ENCODE measurements around the gene GAS5. TPM values are rescaled to one million over a fixed set of nuclear protein-coding genes. Genes with fewer than 3 reads are reported as not detected.

Gene GAS5
- total and polyA plus RNA-seq, 9 of the 15 experiments (the other 6 are each of a cell fraction or from before 2014, with no cell fraction given), result 565 to 1,860 (median 1,006) TPM

DNA sequence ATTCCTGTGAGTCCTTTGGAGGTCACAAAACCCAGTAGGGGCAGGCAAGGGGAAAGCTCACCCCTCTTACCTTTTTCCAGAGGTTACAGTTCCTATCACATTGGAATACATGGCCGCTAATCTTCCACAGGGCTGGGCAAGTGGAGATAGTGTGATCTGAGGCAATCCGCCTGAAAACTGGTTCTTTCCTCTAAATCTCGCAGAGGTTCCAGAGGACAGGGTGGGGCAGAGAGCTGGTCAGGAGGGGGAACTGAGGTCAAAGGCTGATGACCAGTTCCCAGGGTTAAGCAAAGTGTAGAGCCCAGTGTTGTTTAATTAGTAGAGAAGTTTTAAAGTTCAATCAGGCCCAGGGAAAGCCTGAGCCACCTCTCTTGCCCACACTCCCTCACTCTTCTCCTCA is 49.4 kb upstream of the GAS5 start, which contains the start of gene SERPINC1 (continued):
- TF ChIP-seq, protein P1, sequence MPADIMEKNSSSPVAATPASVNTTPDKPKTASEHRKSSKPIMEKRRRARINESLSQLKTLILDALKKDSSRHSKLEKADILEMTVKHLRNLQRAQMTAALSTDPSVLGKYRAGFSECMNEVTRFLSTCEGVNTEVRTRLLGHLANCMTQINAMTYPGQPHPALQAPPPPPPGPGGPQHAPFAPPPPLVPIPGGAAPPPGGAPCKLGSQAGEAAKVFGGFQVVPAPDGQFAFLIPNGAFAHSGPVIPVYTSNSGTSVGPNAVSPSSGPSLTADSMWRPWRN (IDR thresholded peaks at IDR 0.05; ENCODE audit: low read depth), result no peak
- no peak for TF ChIP-seq CBX8 (IDR thresholded peaks at IDR 0.05; ENCODE audit: borderline replicate concordance, extremely low read depth, low read depth, low read length, poor library complexity, severe bottlenecking)
- TF ChIP-seq SAP30 (IDR thresholded peaks at IDR 0.05; ENCODE audit: borderline replicate concordance, insufficient read depth, low read depth, low read length, poor library complexity, severe bottlenecking), result no peak
- no peak for TF ChIP-seq GTF2F1 (IDR thresholded peaks at IDR 0.05; ENCODE audit: low read depth, low read length)
- TF ChIP-seq CBFA2T3 (IDR thresholded peaks at IDR 0.05), result peak; percentile 34
- TF ChIP-seq, protein P2, sequence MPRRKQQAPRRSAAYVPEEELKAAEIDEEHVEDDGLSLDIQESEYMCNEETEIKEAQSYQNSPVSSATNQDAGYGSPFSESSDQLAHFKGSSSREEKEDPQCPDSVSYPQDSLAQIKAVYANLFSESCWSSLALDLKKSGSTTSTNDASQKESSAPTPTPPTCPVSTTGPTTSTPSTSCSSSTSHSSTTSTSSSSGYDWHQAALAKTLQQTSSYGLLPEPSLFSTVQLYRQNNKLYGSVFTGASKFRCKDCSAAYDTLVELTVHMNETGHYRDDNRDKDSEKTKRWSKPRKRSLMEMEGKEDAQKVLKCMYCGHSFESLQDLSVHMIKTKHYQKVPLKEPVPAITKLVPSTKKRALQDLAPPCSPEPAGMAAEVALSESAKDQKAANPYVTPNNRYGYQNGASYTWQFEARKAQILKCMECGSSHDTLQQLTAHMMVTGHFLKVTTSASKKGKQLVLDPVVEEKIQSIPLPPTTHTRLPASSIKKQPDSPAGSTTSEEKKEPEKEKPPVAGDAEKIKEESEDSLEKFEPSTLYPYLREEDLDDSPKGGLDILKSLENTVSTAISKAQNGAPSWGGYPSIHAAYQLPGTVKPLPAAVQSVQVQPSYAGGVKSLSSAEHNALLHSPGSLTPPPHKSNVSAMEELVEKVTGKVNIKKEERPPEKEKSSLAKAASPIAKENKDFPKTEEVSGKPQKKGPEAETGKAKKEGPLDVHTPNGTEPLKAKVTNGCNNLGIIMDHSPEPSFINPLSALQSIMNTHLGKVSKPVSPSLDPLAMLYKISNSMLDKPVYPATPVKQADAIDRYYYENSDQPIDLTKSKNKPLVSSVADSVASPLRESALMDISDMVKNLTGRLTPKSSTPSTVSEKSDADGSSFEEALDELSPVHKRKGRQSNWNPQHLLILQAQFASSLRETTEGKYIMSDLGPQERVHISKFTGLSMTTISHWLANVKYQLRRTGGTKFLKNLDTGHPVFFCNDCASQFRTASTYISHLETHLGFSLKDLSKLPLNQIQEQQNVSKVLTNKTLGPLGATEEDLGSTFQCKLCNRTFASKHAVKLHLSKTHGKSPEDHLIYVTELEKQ (CRISPR knock-in tag; IDR thresholded peaks at IDR 0.05), result no peak
- no peak for TF ChIP-seq POLR3G (IDR thresholded peaks at IDR 0.05; ENCODE audit: extremely low read depth, insufficient read length, insufficient replicate concordance)
- TF ChIP-seq ELF1 (tag; IDR thresholded peaks at IDR 0.05), result no peak
- TF ChIP-seq, protein P3, sequence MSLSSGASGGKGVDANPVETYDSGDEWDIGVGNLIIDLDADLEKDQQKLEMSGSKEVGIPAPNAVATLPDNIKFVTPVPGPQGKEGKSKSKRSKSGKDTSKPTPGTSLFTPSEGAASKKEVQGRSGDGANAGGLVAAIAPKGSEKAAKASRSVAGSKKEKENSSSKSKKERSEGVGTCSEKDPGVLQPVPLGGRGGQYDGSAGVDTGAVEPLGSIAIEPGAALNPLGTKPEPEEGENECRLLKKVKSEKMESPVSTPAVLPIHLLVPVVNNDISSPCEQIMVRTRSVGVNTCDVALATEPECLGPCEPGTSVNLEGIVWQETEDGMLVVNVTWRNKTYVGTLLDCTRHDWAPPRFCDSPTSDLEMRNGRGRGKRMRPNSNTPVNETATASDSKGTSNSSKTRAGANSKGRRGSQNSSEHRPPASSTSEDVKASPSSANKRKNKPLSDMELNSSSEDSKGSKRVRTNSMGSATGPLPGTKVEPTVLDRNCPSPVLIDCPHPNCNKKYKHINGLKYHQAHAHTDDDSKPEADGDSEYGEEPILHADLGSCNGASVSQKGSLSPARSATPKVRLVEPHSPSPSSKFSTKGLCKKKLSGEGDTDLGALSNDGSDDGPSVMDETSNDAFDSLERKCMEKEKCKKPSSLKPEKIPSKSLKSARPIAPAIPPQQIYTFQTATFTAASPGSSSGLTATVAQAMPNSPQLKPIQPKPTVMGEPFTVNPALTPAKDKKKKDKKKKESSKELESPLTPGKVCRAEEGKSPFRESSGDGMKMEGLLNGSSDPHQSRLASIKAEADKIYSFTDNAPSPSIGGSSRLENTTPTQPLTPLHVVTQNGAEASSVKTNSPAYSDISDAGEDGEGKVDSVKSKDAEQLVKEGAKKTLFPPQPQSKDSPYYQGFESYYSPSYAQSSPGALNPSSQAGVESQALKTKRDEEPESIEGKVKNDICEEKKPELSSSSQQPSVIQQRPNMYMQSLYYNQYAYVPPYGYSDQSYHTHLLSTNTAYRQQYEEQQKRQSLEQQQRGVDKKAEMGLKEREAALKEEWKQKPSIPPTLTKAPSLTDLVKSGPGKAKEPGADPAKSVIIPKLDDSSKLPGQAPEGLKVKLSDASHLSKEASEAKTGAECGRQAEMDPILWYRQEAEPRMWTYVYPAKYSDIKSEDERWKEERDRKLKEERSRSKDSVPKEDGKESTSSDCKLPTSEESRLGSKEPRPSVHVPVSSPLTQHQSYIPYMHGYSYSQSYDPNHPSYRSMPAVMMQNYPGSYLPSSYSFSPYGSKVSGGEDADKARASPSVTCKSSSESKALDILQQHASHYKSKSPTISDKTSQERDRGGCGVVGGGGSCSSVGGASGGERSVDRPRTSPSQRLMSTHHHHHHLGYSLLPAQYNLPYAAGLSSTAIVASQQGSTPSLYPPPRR (CRISPR knock-in tag; IDR thresholded peaks at IDR 0.05; ENCODE audit: borderline replicate concordance), result no peak
- TF ChIP-seq CBX3 (IDR thresholded peaks at IDR 0.05; ENCODE audit: borderline replicate concordance in 1 of 2, low read length in 2 of 2), result no peak
- no peak for TF ChIP-seq SMAD3 (CRISPR knock-in tag; conservative IDR thresholded peaks at IDR 0.05)
- TF ChIP-seq, protein P4, sequence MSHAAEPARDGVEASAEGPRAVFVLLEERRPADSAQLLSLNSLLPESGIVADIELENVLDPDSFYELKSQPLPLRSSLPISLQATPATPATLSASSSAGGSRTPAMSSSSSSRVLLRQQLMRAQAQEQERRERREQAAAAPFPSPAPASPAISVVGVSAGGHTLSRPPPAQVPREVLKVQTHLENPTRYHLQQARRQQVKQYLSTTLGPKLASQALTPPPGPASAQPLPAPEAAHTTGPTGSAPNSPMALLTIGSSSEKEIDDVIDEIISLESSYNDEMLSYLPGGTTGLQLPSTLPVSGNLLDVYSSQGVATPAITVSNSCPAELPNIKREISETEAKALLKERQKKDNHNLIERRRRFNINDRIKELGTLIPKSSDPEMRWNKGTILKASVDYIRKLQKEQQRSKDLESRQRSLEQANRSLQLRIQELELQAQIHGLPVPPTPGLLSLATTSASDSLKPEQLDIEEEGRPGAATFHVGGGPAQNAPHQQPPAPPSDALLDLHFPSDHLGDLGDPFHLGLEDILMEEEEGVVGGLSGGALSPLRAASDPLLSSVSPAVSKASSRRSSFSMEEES (CRISPR knock-in tag; IDR thresholded peaks at IDR 0.05), result no peak
